ENCODE results near the gene ATP13A3. TPM values are rescaled to one million over a fixed set of nuclear protein-coding genes. Genes with fewer than 3 reads are reported as not detected.
A peak's percentile ranks its signal among the peaks of the same experiment; 100 is the strongest.

ATP13A3 gene
- total and polyA plus RNA-seq, 2 donors (not counting 1 experiment from before 2014, with no cell fraction given): 222 to 285 TPM

DNA sequence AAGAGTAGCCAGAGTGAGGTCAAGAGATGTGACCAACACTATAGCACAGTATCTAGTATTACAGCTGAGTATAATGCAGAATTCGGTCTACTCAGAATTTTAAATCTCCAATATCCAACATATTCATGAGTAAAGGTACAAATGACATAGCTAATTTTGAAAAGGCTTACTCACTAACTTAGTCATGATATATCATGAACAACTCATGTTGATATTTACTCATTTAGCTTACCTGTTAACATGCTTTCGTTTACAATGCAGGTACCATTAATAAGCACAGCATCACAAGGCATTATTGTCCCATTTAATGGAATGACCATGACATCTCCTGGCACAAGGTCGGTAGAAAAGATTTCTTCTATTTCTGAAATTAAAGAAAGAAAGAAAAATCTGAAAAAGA, 36.9 kb downstream of the ATP13A3 start:
- no peak for DNase-seq (ENCODE audit: low read depth in 2 of 2)
- Histone ChIP-seq H3K27me3 (ENCODE audit: control insufficient read depth, insufficient read depth, low read length) (no peaks in the 10 kb centered on the region), H3K9ac (ENCODE audit: insufficient read depth, low read length) (no peak overlapping the region), H3K36me3 (ENCODE audit: control insufficient read depth, insufficient read depth, low read length) (peaks cover 17% of the 10 kb centered on the region), H3K4me1 (ENCODE audit: control insufficient read depth, extremely low read depth, insufficient read depth, low read length) (no peaks in the 10 kb centered on the region), H4K20me1 (ENCODE audit: control insufficient read depth, extremely low read depth, insufficient read depth, low read length) (no peaks in the 10 kb centered on the region), H3K4me3 (replicated peaks in 1 of 4; ENCODE audit: control extremely low read depth in 1 of 4, insufficient read depth in 1 of 4, low read depth in 3 of 4, low read length in 4 of 4) (no peak overlapping the region), H3K4me2 (ENCODE audit: extremely low read depth, insufficient read depth, low read length) (no peak overlapping the region), H2AFZ (ENCODE audit: low read length) (no peak overlapping the region), H3K79me2 (ENCODE audit: control insufficient read depth, insufficient read depth, low read length) (no peaks in the 10 kb centered on the region), H3K9me3 (ENCODE audit: control insufficient read depth, insufficient read depth, low read depth, low read length) (no peaks in the 10 kb centered on the region), H3K27ac (ENCODE audit: insufficient read depth, low read length) (no peak overlapping the region)
- no peak for TF ChIP-seq EZH2 (IDR thresholded peaks at IDR 0.05; ENCODE audit: low read length, missing control alignments)
- TF ChIP-seq, protein P1, sequence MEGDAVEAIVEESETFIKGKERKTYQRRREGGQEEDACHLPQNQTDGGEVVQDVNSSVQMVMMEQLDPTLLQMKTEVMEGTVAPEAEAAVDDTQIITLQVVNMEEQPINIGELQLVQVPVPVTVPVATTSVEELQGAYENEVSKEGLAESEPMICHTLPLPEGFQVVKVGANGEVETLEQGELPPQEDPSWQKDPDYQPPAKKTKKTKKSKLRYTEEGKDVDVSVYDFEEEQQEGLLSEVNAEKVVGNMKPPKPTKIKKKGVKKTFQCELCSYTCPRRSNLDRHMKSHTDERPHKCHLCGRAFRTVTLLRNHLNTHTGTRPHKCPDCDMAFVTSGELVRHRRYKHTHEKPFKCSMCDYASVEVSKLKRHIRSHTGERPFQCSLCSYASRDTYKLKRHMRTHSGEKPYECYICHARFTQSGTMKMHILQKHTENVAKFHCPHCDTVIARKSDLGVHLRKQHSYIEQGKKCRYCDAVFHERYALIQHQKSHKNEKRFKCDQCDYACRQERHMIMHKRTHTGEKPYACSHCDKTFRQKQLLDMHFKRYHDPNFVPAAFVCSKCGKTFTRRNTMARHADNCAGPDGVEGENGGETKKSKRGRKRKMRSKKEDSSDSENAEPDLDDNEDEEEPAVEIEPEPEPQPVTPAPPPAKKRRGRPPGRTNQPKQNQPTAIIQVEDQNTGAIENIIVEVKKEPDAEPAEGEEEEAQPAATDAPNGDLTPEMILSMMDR (conservative IDR thresholded peaks at IDR 0.05 in 1 of 2, IDR thresholded peaks at IDR 0.05 in 1 of 2; ENCODE audit: low read depth in 1 of 2, low read length in 2 of 2): no peak

DNA sequence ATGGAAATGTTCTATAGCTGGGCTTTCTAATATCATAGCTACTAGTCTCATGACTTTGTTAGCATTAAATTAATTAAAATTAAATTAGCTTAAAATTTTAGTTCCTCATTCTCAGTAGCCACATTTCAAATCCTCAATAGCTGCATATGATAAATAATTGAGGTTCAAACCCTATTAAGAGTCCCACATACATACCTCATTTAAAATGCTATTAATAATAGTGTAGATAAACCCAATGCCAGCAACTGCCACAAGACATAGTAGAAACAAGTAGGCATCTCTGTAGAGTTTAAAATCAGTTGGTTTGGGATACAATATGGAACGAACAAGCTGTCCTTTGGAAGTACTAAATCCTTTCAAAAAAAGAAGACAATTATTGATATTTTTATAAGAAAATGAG, 39.1 kb downstream of the ATP13A3 start:
- Histone ChIP-seq H3K79me2 (ENCODE audit: control insufficient read depth, insufficient read depth, low read length) (no peaks in the 10 kb centered on the region), H3K36me3 (ENCODE audit: control insufficient read depth, insufficient read depth, low read length) (peaks cover 11% of the 10 kb centered on the region), H3K27me3 (ENCODE audit: control insufficient read depth, insufficient read depth, low read length) (no peaks in the 10 kb centered on the region), H2AFZ (ENCODE audit: low read length) (no peak overlapping the region), H3K9me3 (ENCODE audit: control insufficient read depth, insufficient read depth, low read depth, low read length) (no peaks in the 10 kb centered on the region), H3K27ac (ENCODE audit: insufficient read depth, low read length) (no peak overlapping the region), H4K20me1 (ENCODE audit: control insufficient read depth, extremely low read depth, insufficient read depth, low read length) (no peaks in the 10 kb centered on the region), H3K4me2 (ENCODE audit: extremely low read depth, insufficient read depth, low read length) (no peak overlapping the region), H3K4me1 (ENCODE audit: control insufficient read depth, extremely low read depth, insufficient read depth, low read length) (no peaks in the 10 kb centered on the region), H3K9ac (ENCODE audit: insufficient read depth, low read length) (no peak overlapping the region), H3K4me3 (replicated peaks in 1 of 4; ENCODE audit: control extremely low read depth in 1 of 4, insufficient read depth in 1 of 4, low read depth in 3 of 4, low read length in 4 of 4) (no peak overlapping the region)
- no peak for TF ChIP-seq EZH2 (IDR thresholded peaks at IDR 0.05; ENCODE audit: low read length, missing control alignments)
- TF ChIP-seq, protein P1 (conservative IDR thresholded peaks at IDR 0.05 in 1 of 2, IDR thresholded peaks at IDR 0.05 in 1 of 2; ENCODE audit: low read depth in 1 of 2, low read length in 2 of 2): no peak
- DNase-seq (ENCODE audit: low read depth in 2 of 2): no peak

DNA sequence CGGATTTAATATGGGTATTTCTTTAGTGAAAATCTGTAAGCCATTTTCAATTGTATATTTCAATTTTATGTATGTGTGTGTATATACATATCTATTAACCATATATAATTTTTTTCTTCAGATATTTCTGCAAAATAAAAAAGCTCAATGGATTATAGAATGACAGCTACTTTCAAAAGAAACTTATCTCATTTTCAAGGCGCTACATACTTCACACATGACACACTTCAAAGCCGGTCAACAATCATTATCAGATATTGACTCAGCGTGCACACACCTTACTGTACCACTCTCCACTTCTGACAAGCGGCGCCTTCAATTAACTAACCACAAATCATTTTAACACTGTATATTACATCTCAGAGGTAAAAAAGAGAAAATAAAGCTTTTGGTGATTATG, 39.6 kb downstream of the ATP13A3 start:
- peak in 1 of 2 donors; percentile 20 for DNase-seq (ENCODE audit: low read depth in 2 of 2)
- Histone ChIP-seq H3K9ac (ENCODE audit: insufficient read depth, low read length) (no peak overlapping the region), H3K27me3 (ENCODE audit: control insufficient read depth, insufficient read depth, low read length) (no peaks in the 10 kb centered on the region), H3K4me2 (ENCODE audit: extremely low read depth, insufficient read depth, low read length) (no peak overlapping the region), H3K4me3 (replicated peaks in 1 of 4; ENCODE audit: control extremely low read depth in 1 of 4, insufficient read depth in 1 of 4, low read depth in 3 of 4, low read length in 4 of 4) (no peak overlapping the region), H3K79me2 (ENCODE audit: control insufficient read depth, insufficient read depth, low read length) (no peaks in the 10 kb centered on the region), H4K20me1 (ENCODE audit: control insufficient read depth, extremely low read depth, insufficient read depth, low read length) (no peaks in the 10 kb centered on the region), H3K9me3 (ENCODE audit: control insufficient read depth, insufficient read depth, low read depth, low read length) (no peaks in the 10 kb centered on the region), H3K4me1 (ENCODE audit: control insufficient read depth, extremely low read depth, insufficient read depth, low read length) (no peaks in the 10 kb centered on the region), H2AFZ (ENCODE audit: low read length) (no peak overlapping the region), H3K27ac (ENCODE audit: insufficient read depth, low read length) (no peak overlapping the region), H3K36me3 (ENCODE audit: control insufficient read depth, insufficient read depth, low read length) (peaks cover 11% of the 10 kb centered on the region)
- TF ChIP-seq EZH2 (IDR thresholded peaks at IDR 0.05; ENCODE audit: low read length, missing control alignments): no peak
- TF ChIP-seq, protein P1 (conservative IDR thresholded peaks at IDR 0.05 in 1 of 2, IDR thresholded peaks at IDR 0.05 in 1 of 2; ENCODE audit: low read depth in 1 of 2, low read length in 2 of 2): no peak
